ENCODE data around the gene ZMYM2. TPM values are rescaled to one million over a fixed set of nuclear protein-coding genes. Genes with fewer than 3 reads are reported as not detected.
"Not testable (repeated sequence)": the region's sequence is repeated elsewhere in the genome, so short reads cannot be mapped to it uniquely, and the experiment has no call there.

The ZMYM2 gene
- polyA plus RNA-seq, 3 donors = 90.7 to 113 (median 110) TPM

- no peak for DNase-seq
Observed at GRCh38 chr13:19981685-19982238, 23.2 kb downstream of the ZMYM2 start.

GRCh38 chr13:19982447-19983043, 24.0 kb downstream of the ZMYM2 start:
- DNase-seq = no peak

GRCh38 chr13:19984430-19985218, 26.1 kb downstream of the ZMYM2 start:
- peak; percentile 19 for DNase-seq

- no peak for DNase-seq
Observed at GRCh38 chr13:19985219-19985556, 26.7 kb downstream of the ZMYM2 start.

- no peak for DNase-seq
Observed at GRCh38 chr13:19991531-19991930, 33.0 kb downstream of the ZMYM2 start.

GRCh38 chr13:19993024-19993423, 34.5 kb downstream of the ZMYM2 start:
- no peak for DNase-seq

GRCh38 chr13:19998960-19999359, 40.4 kb downstream of the ZMYM2 start:
- no peak for DNase-seq

- DNase-seq = no peak
Observed at GRCh38 chr13:20000062-20000552, 41.6 kb downstream of the ZMYM2 start.

- no peak for DNase-seq
Observed at GRCh38 chr13:20001366-20002190, 43.1 kb downstream of the ZMYM2 start.

- no peak for DNase-seq
Observed at GRCh38 chr13:20002787-20003186, 44.3 kb downstream of the ZMYM2 start.

GRCh38 chr13:20006206-20006605, 47.7 kb downstream of the ZMYM2 start:
- DNase-seq = no peak

- no peak for DNase-seq
Observed at GRCh38 chr13:20015763-20016162, 57.2 kb downstream of the ZMYM2 start.

- no peak for DNase-seq
Observed at GRCh38 chr13:20016649-20017364, 58.3 kb downstream of the ZMYM2 start.

- no peak for DNase-seq
Observed at GRCh38 chr13:20017365-20017711, 58.8 kb downstream of the ZMYM2 start.

- DNase-seq = no peak
Observed at GRCh38 chr13:20019043-20019442, 60.5 kb downstream of the ZMYM2 start.

- no peak for DNase-seq
Observed at GRCh38 chr13:20024702-20025101, 66.2 kb downstream of the ZMYM2 start.

GRCh38 chr13:20028953-20029352, 70.4 kb downstream of the ZMYM2 start:
- DNase-seq = no peak

- no peak for DNase-seq
Observed at GRCh38 chr13:20033486-20033885, 75.0 kb downstream of the ZMYM2 start.

GRCh38 chr13:20035130-20035529, 76.6 kb downstream of the ZMYM2 start:
- no peak for DNase-seq

- no peak for DNase-seq
Observed at GRCh38 chr13:20037908-20038307, 79.4 kb downstream of the ZMYM2 start.

GRCh38 chr13:20042603-20043002, 84.1 kb downstream of the ZMYM2 start:
- DNase-seq = not testable (repeated sequence)

Data from renal pelvis (tissue), 4 donors.